Stimulated activated CD4-positive, alpha-beta T cell treated with anti-CD3 and anti-CD28 coated beads, Interleukin-15, amount 100 ng/mL, for 48 hours (primary cell): Measurements from ENCODE around the gene MRPL36.

Experiments
- DNase-seq, 2 donors: peaks; one replicate each; pipeline ENCODE4 v3.0.0-alpha.2; 2020; ENCODE audit warnings: low read depth in 2 of 2

Gene MRPL36

DNA sequence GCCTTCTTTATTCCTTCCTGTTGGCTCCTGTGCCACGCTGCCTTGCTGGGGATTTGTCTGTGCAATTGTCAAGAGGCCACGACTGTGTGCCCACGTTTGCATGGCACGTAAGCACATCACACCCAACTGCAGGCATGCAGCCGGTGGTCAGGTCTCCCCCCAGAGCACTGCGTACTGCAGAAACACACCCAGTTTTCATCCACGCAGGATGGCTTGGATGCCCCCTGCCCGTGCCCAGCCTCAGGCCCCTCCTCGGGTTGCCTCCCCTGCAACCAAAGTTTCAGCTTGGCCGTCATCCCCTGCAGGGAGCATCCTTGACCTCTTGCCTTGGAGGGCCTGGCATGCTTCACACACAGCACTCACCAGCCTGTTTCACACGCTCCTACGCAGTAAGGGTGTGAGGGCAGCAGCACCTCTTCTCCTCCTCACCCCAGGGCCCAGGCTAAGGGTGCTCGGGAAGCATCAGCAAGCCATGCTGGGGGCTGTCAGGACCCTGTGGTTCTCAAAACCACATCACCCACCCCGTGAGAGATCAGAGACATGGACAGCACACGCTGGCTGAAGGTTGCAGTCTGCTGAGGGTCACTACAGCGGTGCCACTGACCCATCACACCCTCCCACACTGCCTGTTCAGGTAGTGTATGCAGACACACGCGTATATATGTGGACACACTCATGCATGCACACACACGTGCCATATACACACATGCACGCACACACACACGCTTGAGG, 3.1 kb downstream of the MRPL36 start:
- no peak for DNase-seq

DNA sequence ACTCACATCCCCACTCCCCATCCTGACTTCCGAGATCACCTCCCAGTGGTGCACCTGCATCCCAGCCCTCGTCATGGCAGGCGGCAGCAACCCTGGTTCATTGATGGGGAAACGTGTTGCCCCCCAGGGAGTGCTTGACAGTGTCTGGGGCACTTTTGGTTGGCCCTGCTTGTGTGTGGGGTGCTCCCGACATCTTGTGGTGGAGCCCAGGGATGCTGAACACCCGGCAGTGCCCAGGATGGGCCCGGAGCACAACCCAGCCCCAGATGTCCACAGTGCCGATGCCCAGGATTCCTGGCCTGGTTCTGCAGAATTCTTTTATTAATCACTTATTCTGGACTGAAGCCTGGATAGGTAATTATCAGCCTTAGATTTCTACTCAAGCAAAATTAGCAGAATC, 3.7 kb downstream of the MRPL36 start:
- no peak for DNase-seq

DNA sequence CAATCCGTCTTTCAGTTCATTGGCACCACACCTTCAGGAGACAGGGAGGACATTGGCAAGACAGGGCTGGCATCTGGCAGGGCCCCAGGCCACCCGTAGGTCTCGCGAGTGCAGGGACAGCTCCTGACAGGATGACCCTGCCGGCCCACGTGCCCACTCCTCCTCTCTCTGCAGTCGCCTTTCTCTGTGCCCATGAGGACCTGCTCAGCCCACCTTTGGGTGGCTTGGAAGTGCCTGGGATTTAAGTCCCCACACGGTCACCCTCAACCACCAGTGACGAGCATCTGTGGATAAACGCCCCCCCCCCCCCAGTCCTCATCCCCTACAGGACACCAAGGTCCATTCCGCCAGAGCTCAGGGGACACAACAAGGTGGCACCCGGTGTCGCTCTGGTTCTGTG, 4.1 kb downstream of the MRPL36 start:
- DNase-seq, result no peak

DNA sequence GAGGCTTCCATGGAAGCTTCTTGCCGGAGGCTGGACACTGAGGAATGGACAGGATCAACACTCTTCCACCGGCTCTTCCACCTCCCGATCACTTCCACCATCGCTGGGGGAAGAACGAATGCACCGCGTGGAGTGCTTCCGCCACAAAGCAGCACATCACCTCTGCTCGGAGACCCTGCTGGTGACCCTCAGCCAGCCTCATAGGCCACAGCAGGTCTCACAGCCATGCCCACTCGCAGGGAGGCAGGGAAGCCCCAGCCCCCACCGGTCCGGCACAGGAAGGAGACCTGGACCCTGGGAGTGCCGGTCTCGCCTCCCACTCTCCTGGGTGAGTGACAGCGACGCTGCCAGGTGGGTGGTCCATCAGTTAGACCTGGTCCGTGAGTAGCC, 4.7 kb downstream of the MRPL36 start:
- DNase-seq, result no peak

DNA sequence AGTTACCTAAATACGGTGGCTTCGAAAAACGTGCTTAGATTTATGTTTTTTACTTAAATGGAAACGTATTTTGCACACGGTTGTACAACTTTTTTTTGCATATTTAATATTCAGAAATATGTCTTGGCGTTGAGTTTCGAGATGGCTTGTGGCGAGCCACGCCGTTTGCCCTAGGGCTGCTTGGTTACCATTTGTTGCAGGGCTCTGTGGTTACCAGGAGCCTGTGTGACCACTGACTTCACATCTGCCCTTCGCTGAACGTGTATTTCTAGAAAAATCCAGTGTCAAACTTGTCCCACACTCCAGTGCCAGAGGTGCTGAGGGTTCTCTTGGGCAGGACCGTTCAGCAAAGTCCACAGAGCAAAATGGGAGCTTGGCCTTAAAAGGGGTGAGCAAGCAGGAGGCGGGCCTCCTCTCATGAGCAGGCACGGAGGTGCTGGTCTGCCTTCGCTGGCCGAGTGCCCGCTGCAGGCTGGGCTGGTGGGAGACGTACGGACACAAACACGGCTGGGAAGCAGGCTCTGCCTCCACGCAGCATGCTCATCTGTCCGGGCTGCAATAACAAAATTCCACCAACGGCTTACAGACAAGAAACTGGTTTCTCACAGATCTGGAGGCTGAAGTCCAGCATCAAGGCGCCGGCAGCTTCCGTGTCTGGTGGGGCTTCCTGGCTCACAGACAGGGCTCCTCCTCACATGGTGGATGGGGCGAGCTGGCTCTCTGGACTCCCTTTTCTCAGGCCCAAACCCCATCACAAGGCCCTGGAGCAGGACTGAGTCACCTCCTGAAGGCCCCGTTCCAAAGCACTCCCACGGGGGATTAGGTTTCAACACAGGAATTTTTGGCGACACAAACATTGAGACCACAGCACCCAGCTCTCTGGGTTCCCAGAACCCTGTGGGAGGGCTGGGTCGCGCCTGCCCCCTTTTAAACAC, 5.4 kb downstream of the MRPL36 start:
- no peak for DNase-seq

DNA sequence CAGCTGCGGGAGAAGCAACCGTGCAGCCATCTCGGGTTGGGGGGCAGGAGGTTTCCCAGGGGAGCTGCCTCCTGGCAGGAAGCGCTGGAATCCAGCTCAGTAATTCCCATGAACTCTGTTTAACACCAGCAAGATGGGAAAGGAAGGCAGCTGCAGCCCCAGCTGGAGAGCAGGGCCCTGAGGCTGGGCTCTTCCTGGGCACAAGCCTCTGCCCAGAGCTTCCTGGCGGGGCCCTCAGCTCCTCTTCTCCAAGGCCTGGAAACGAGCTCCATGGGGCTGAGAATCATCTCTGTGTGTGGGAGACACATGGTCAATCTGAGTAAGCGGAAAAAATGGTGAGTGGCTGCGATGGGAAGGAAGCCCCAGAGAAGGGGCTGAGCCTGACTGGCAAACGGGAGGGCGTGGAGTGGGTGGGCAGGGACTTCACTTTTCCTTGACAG, 6.3 kb downstream of the MRPL36 start:
- peak; percentile 32 to 45 for DNase-seq

DNA sequence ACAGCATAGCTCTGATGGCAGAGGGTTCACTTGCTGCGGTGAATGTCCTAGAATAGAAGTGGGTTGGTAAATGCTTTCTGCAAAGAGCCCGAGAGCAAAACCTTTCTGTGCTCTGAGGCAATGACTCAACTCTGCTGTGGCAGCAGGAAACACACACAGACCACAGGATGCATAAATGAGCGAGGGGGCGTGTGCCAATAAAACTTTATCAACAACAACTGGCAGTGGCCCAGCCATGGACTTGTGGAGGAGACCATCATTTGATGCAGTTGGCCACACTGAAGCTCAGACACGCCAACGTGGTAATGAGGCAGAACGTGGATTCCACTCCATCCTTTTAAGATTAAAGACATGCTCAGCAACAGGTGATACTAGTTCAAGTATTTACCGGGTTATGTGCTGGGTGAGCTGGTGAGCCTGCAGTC, 6.8 kb downstream of the MRPL36 start:
- peak; percentile 70 to 71 for DNase-seq

DNA sequence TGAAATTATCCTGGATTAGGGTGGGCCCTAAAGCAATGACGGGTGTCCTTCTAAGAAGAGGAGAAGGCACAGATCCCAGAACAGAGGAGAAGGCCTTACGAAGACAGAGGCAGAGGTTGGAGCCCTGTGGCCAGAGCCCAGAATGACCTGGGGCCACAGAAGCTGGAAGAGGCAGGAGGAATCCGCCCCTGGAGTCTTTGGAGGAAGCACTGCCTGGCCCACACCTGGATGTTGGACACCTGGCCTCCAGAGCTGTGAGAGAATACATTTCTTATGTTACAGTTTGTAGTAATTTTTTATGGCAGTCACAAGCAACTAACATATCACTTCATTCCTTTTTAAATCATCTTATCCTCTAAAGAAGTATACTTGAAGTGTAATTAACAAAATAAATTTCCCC, 8.5 kb downstream of the MRPL36 start:
- DNase-seq, result no peak

DNA sequence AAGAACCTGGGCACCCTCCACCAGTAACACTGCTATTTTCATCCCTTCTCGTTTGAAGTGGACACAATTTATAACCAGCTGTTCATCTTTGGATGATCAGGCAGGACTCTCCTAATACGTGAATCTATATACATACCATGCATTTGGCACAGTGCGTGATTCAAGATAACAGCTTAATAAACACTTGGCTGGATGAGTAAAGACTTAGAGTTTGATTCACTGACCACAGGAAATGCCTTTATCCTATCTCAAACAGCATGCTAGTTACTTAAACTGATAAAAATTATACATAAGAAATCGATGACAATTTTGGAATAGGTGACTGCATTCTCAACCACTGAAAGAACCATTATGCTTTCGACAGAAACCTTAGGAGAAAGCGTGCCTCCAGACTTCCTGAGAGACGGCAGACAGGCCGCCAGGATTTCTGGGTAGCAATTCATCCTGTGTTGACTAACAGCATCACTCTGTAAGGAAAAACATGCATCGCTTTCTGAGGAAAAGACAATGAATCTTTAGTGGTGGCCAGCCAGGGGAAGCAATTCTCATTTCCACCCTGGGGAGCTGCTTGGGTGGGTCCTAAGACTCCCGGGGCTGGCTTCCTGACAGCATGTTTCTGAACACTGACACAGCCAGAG, 9.7 kb downstream of the MRPL36 start:
- DNase-seq, result no peak

DNA sequence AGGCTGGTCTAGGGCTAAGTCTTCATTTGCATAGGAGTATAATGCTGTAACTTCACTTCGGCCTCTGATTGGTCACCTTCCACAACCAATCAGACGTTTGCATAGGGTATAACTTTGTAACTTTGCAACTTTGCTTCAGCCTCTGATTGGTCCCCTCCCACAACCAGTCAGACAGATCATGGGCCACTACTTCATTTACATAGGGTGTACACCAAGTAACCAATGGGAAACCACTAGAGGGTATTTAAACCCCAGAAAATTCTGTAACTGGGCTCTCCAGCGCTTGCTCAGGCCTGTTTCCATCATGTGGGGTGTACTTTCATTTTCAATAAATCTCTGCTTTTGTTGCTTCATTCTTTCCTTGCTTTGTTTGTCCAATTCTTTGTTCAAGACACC, 10.2 kb downstream of the MRPL36 start:
- DNase-seq, result peak in 1 of 2 donors; percentile 15

DNA sequence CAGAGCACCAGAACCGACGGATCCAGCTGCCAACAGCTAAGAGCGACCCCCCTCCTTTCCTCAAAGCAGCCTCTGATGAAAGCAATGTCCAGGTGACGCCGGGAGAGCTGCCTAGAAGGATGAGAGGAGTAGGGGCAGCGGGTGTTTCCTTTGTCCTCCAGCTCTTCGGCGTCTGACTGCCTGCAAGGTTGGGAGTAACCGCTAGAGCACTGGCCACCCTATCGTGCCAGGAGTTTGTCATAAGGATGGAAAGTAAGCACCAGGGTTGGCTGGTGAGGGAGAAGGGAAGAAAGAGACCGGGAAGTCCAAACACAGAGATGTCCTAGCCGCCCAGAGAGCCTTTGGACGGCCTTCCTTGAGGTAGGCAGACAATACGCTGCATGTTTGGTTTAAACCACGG, 10.8 kb downstream of the MRPL36 start:
- no peak for DNase-seq

DNA sequence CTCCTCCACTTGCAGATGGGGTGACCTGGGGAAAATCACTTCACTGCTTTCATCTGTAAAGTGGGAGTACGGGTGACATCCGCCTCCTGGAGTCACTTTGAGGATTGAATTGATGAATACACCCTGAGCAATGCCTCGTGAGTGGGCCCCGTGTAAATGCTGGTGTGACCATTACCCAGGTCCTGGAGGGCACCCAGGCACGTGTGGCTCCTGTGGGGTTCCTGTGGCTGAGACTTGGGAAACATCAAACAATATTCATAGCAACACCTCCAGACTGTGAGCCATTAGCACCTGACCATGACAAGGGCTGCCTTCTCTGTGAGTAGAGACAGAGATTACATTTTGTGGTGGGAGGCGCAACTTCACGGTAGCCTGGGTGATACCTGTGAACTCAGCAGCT, 11.4 kb downstream of the MRPL36 start:
- no peak for DNase-seq

DNA sequence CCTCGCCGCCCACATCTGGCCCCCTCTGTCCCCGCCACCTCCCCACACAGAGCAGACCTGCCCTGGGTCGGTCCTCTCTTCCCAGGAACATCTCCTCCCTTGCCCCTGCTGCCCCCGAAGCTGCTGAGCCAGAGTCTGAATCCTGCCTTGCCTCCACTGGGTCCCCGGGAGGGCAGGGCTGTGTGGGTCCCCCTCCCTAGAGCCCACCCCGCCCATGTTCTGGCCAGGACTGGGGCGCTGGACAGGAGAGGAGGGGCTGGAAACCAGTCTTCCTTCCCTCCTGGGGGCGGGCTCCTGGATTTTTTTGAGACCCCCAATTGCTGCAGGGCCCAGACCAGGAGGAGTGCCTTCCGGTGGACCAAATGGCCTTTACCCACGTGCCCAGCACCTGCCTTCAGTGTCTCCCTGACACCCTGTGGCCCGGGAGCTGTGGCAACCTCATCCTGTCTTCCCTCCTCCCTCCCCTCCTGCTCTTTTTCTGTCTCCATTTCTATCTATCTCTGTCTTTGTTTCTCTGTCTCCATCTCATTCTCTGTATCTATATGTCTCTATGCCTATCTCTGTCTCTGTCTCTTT, 12.1 kb downstream of the MRPL36 start:
- no peak for DNase-seq

DNA sequence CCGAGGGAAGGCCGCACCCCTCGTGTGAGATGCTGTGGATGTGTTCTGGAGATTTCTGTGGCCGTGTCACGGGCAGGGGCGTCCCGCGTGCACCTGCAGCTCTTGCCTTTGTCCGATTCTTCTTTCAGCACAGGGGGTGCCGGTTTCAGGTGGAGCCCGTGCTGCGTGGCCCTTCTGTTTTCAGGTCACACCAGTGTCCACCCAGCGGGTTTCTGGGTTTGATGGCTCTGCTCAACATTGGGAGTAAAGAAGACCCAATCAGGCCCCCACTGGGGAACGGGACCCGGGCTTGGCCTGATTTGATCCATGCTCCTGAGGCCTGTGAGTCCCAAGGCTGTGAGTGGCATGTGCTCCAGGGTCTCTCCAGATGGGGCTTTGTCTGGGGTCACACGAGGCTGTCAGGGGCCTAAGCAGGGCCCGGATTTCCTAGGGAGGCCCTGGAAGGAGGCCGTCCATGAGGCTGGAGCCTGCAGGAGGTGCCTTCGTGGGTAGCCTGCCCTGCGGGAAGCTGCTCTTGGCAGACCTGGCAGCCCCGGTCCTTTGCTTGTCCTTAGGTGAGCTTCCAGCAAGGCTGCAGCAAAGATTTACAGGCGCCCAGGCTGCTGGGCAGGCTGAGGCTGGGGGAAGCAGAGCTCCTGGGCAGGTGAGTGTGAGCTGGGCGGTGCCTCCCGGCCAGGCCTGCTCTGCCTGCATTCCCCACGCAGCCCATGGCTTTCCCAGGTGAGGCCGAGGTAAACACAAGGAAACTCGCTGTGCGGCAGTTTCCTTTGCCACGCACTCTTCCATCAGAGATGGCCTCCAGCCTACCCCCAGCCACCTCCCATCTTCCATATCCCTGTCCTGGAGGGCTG, 12.8 kb downstream of the MRPL36 start:
- no peak for DNase-seq

DNA sequence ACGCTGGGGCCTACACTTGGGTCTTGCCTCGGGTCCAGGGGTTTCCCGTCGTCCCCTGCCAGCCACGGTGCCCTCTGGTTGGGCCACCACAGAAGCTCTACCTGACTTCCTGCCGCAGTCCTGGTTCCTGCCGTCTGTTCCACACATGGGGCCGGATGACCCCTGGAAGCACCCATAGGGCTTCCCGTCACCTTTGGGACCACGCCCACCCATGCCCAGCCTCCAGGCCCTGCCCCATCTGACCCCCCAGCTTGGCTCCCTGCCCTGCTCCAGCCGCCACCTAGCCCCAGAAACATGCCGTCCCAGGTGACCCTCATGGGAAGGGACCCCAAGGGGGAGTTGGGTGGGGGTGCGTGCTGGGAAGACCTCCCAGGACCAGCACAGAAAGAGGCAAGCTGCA, 13.7 kb downstream of the MRPL36 start:
- no peak for DNase-seq

DNA sequence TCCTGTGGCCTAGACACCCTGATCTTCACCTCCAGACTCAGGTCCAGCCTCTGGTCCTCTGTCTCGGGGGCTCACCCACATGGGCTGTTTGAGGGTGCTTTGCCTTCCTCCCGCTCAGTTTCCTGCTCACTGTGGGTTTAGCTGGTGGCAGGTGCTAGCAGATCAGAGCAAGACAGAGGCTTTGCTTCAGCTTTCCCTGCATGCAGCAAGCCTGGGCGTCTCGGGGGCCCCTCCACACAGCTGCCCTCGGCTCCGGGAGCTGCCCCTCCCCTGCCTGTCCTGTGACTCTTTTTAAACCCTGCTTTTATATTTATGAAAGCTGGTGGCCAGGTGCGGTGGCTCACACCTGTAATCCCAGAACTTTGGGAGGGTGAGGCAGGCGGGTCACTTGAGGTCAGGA, 14.6 kb downstream of the MRPL36 start:
- no peak for DNase-seq

DNA sequence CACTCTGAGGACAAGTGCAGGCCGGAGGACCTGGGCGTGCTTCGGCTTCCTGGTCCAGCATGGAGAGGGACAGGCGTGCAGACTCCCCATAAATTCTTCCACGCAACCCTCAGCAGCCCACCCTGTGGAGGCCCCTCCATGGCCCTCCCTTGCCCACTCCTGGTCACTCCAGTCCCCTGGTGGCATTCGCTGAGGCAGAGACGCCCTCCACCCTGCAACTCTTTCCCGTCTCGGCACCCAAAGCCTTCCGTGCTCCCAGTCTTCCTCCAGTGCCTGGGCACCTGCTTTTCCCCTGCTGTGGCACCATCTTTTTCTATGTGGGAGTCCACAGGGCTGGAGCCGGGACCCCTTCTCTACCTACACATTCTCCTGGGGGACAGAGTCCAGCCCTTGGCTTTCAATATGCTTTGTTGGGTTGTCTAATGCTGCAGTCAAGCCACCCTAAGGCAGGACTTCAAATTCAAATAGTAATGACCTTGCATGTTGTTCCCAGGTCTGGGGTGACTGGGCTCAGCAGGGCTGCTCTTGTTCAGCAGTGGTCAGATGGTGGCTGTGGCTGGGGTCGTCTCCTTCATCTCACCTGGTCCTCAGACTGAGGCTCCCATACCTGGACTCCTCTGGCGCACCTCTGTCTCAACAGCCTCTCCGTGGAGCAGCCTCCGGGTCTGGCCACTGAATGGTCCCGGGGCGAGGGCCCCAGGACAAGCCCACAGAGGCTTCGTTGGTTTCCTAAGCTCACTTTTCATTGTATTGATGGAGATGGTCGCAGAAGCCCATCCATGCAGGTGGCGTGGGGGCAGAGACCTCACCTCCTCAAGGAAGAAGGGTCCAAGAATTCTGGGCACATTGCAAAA, 15.2 kb downstream of the MRPL36 start:
- no peak for DNase-seq

DNA sequence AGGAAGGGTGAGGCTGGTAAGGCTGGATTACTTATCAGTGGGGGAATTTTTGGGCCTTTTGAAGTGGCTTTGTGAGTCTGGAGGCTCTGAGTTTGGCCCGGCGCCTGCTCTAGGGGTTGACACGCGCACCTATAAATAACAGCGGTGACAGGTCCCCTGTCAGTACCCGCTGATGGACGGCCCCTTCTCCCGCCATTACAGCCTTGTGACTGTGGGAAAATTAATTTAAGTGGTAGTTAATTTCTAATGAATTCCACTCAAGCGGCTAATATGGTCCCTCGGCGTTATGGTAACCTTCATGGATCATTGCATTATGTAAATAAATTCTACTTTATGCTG, 16.5 kb downstream of the MRPL36 start:
- DNase-seq, result no peak

DNA sequence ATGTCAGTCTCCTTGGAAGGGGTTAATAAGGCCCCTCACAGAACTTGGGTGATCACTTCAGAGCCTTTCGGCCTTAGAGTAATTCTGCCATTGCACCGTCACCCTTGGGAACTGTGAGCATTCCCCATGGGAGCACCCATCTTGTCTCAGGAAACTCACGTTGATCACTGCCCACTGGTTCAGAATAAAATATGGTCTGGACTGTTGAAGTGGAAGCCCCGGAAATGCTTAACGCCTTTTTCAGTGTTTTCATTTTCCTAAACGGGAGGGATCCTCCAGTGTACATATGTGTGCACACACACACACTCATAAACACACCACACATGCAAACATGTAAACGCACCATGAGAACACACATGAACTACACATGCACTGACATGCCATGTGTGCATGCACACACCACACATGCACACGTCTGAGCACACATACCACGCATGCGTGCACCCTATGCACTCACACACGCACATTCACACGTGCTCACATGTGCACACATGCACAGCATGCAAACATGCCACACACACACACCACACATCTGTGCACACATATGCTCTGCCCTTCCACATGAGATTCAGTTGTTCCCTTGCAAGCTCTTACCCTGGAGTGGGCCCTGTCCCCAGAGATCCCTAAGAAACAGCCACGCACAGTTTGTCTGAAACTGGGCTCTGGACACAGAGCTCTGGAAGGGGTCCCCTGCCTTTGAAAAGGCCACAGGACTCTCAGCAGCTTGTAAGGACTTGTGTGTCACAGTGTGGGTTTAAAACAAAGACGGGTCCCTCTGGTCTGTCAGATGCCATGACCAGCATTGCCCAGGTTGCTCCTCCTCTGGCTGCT, 17.0 kb downstream of the MRPL36 start:
- no peak for DNase-seq
